ENCODE data around the gene GPR150.

GPR150 gene

DNA sequence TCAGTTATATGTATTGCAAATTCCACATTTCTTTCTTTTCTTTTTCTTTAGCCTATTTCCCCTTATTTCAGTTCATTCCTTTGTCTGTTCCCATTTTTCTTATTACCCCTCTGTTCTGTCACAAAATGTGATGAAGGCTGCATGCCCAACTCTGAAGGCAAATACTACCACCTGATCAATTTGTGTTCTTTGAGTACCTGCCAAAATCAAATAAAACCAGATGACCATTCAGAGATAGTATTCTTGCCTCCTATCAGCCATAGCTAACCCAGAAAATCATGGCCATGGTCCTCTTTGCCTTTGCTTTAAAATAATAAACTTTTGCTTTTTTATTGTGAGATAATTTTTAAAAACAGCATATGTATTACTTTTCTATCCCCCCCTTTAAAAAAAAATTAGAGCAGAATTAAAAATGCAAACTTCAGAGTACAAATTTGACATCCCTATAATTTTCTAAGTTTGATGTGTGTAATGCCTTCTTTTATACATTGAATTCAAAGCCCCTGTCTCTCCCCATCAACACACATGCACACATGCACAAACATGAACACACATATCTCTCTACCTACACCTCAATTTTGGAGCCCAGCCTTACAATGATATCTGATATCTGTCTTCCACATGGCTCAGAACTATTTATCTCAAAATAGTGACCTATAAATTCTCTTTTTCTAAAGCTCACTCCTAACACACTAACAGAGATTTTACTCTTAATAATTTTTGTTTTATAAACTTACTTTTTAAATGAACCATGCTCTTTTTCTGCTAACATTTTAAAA is 30.1 kb downstream of the GPR150 start:
- no peak for DNase-seq (ENCODE audit: low read depth)

DNA sequence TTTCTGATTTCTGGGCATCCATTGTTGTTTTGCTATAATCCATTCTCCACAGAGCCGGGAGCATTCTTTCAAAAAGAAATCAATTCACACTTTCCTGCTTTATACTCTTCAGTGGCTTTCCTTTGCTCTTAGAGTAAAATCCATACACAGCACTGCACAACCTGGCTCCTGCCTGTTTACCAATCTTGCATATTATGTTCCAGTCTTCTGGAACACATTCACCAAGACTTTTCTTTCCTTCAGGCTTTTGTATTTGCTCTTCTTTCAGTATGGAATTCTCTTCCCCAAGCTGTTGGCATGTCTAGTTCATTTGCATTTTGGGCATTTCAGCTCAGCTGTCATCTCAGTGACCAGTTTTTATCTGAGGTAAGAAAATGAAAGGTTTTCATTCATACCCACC is 33.0 kb downstream of the GPR150 start:
- DNase-seq (ENCODE audit: low read depth) = no peak

DNA sequence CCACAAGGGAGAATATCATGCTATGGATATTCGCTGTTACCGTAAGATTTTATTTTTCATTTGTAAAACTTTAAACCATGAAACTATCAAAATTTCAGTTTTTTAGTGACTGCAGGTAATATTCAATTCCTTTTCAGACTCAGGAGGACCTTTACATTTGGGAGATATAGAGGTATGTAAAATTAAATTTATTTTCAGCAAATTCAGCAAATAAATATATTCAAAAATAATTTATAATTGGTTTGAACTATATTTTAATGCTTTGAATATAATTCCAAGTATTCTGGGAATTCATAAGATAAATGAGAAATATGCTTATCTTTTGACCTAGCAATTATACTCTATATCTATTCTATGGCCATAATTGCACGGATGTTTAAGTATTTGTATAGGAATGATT is 34.3 kb downstream of the GPR150 start:
- DNase-seq (ENCODE audit: low read depth) = no peak

DNA sequence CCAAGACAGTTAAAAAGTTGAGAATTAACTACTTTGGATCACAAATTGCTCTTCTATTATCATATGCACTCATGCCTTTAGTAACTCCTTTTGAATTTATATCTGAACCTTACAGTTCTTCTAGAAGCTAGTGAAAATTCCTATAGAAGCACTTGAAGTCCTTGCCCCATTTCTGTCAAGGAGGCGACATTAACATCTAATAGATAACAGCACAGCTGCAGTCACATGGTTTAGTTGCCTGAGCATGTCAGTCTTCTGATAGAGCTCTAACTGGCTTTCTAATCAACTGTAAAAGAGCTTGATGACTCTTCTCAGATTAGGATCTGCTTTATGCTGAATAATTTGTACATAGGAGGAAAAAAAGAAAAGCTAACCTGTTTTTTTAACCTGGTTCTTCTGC is 35.7 kb downstream of the GPR150 start:
- no peak for DNase-seq (ENCODE audit: low read depth)

GRCh38 chr5:95660060-95660459 is 40.2 kb downstream of the GPR150 start:
- no peak for DNase-seq (ENCODE audit: low read depth)

- DNase-seq (ENCODE audit: low read depth) = no peak
These were observed 43.1 kb downstream of the GPR150 start for GRCh38 chr5:95662946-95663345.

- DNase-seq (ENCODE audit: low read depth) = peak; percentile 65
These were observed 44.4 kb downstream of the GPR150 start for GRCh38 chr5:95664204-95664786.

DNA sequence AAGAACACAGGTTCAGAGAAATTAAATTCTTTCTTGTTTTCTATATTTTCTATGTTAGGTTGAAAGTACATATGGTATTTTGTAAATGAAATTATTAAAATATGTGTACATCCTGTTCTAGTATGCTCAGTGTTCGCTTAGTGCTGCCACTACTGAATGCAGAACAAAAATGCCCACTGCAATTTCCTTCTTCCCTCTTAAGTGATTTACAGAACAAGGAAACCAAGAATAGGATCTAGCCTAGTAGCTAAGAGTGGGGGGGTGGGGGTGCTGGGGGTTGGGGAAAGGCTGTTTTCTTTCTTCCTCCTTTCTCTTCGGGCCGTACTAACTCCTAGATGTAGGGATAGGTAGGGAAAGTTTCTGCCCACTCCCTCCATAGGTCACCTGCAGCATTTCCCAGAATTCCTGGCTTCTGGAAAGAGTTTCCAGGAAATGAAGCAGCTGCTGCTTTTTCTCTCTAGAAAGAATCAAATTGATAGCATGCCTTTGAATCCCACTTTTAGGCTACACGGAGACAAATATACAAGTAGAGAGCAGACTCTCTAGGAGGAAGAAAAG is 47.3 kb downstream of the GPR150 start:
- DNase-seq (ENCODE audit: low read depth) = no peak

DNA sequence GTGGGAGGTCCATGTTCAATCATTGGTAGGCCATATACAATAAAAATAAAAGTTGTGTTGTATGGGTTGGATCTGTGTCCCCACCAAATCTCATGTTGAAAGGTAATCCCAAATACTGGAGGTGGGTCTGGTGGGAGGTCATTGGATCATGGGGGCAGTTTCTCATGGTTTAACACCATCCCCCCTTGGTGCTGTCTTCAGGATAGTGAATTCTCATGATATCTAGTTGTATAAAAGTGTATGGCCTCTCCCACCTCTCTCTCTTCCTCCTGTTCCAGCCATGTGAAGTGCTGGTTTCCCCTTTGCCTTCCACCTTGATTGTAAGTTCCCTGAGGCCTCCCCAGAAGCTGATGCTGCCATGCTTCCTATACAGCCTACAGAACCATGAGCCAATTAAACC is 47.8 kb downstream of the GPR150 start:
- DNase-seq (ENCODE audit: low read depth) = no peak

GRCh38 chr5:95668216-95668615 is 48.3 kb downstream of the GPR150 start:
- peak; percentile 33 for DNase-seq (ENCODE audit: low read depth)

GRCh38 chr5:95668728-95669127 is 48.8 kb downstream of the GPR150 start:
- DNase-seq (ENCODE audit: low read depth) = peak; percentile 47

DNA sequence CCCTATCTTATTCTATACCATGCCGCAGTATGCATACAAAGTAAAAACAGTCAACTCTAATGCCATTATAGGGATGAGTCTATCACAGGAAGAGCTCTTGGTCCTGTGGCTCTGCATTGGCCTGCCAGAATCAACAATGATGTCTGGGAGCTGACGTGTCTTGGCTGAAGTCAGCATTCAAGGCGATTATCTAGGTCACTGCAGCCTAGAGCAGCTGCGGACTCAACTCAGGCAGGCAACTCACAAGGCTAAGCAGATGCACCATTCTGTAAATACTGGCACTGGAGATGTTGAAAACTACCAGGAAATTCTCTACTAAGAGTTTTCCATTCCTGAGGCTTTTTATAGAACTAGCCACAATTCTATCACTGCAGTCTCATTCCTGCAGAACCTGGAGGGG is 49.7 kb downstream of the GPR150 start:
- peak; percentile 97 for DNase-seq (ENCODE audit: low read depth)

DNA sequence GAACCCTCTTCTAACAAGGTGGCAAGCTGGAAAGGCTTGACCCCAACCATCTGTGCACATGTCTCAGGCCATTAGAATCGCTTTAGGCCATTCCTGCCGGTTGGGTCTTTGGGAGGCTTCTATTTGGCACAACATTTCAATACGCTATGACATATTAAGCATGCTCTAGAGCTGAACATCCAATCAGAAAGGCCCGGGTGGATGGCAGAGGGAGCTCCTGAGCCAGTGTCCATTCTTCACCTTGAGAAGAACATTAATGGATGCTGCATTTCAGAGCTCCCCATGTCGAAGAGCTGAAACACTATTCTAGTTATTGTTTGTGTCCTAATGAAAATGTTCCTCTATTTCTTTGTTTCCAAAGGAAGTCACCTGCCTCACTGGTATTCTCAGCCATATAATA is 50.1 kb downstream of the GPR150 start:
- no peak for DNase-seq (ENCODE audit: low read depth)

DNA sequence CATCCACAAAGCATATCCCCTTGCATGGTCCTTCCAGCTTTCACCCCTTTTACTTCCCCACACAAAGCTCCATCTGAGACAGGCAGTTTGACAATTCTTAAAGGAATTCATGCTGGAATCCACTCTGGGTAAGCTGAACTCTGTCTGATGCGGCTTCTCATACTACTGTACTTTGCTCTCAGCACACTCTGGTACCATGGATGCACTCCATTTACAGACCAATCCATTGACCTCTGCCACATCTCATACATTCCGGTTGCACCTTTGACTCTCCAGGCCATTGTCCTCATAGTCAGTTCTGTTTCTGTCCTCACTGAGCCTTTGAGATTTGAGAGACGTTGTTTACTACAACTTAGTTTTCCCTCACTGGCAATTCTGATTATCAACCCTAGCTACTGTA is 50.7 kb downstream of the GPR150 start:
- DNase-seq (ENCODE audit: low read depth) = no peak
